HepG2 (cell line): ENCODE data around the gene TBKBP1. TPM values are rescaled to one million over a fixed set of nuclear protein-coding genes. Genes with fewer than 3 reads are reported as not detected.

Experiments
- AGO2 ChIP-seq: fragments of 200-400 bp; formaldehyde crosslinking; optimal IDR thresholded peaks from 2 replicates; pipeline ENCODE3; 2017; ENCODE audit warnings: mild to moderate bottlenecking, low read depth, low read length, moderate library complexity
- ELK4 ChIP-seq: sonication (generic); formaldehyde crosslinking; IDR thresholded peaks from 2 replicates; pipeline ENCODE4 v1.9.0; 2021; ENCODE audit warnings: missing genetic modification reagents, borderline replicate concordance
- FOXP4 ChIP-seq: sonication (generic); formaldehyde crosslinking; IDR thresholded peaks from 2 replicates; pipeline ENCODE4 v1.4.0; 2020; ENCODE audit warnings: missing genetic modification reagents
- GABPA ChIP-seq, 2 experiments: IDR thresholded peaks; 2 replicates each; pipeline ENCODE4 v1.6.1; 2011 to 2016; ENCODE audit warnings: low read depth in 2 of 2, low read length in 1 of 2, missing biosample characterization in 1 of 2, missing genetic modification characterization in 1 of 2
- GZF1 ChIP-seq: sonication (generic); formaldehyde crosslinking; IDR thresholded peaks from 2 replicates; pipeline ENCODE4 v1.5.1; 2020; ENCODE audit warnings: mild to moderate bottlenecking, missing genetic modification reagents
- HIC2 ChIP-seq: sonication (generic); formaldehyde crosslinking; IDR thresholded peaks from 2 replicates; pipeline ENCODE4 v1.9.0; 2022; ENCODE audit warnings: low read depth, missing genetic modification reagents
- HMGXB3 ChIP-seq: sonication (generic); formaldehyde crosslinking; IDR thresholded peaks from 2 replicates; pipeline ENCODE4 v1.4.0; 2020; ENCODE audit warnings: missing genetic modification reagents, borderline replicate concordance
- KDM2A ChIP-seq: sonication (generic); formaldehyde crosslinking; IDR thresholded peaks from 2 replicates; pipeline ENCODE4 v1.4.0; 2020; ENCODE audit warnings: low read depth, missing genetic modification reagents, borderline replicate concordance
- RBM39 ChIP-seq: fragments of 200-400 bp; formaldehyde crosslinking; IDR thresholded peaks from one replicate; pipeline ENCODE4 v1.6.1; 2018; ENCODE audit warnings: antibody characterized with exemption, mild to moderate bottlenecking, low read depth, low read length; ENCODE audit not compliant: poor library complexity, severe bottlenecking
- TARDBP ChIP-seq: sonication (generic); formaldehyde crosslinking; IDR thresholded peaks from 2 replicates; pipeline ENCODE4 v1.8.0; 2022; ENCODE audit warnings: mild to moderate bottlenecking, missing genetic modification reagents
- U2AF2 ChIP-seq: fragments of 200-400 bp; formaldehyde crosslinking; IDR thresholded peaks from 2 replicates; pipeline ENCODE4 v1.6.1; 2017; ENCODE audit warnings: low read depth, mild to moderate bottlenecking, low read length
- YEATS2 ChIP-seq: sonication (generic); formaldehyde crosslinking; IDR thresholded peaks from 2 replicates; pipeline ENCODE4 v1.4.0; 2020; ENCODE audit warnings: missing genetic modification reagents, borderline replicate concordance
- ZBTB2 ChIP-seq: sonication (generic); formaldehyde crosslinking; IDR thresholded peaks from 2 replicates; pipeline ENCODE4 v1.8.0; 2022; ENCODE audit warnings: low read depth, missing genetic modification reagents
- ZFP37 ChIP-seq: sonication (generic); formaldehyde crosslinking; IDR thresholded peaks from 2 replicates; pipeline ENCODE4 v1.4.0; 2020; ENCODE audit warnings: missing genetic modification reagents, borderline replicate concordance
- ZNF335 ChIP-seq: sonication (generic); formaldehyde crosslinking; IDR thresholded peaks from 2 replicates; pipeline ENCODE4 v1.4.0; 2020; ENCODE audit warnings: missing genetic modification reagents
- ZNF570 ChIP-seq: sonication (generic); formaldehyde crosslinking; IDR thresholded peaks from 2 replicates; pipeline ENCODE4 v1.4.0; 2020; ENCODE audit warnings: mild to moderate bottlenecking, missing genetic modification reagents, borderline replicate concordance
- ZNF678 ChIP-seq: sonication (generic); formaldehyde crosslinking; IDR thresholded peaks from 2 replicates; pipeline ENCODE4 v1.4.0; 2020; ENCODE audit warnings: mild to moderate bottlenecking, missing genetic modification reagents
- polyA plus RNA-seq, 8 experiments: library from polyadenylated mRNA; depleted of rRNA in 3 of 8; stranded (reverse) in 7 of 8; unstranded in 1 of 8; fragments of >200 nt; fragmentation: Illumina TruSeq in 4 of 8; extraction: Trizol in 4 of 8; gene quantifications; 2 replicates each; pipeline versions ENCODE4 v1.2.1 to v1.2.3, GENCODE V29; 2011 to 2016; ENCODE audit warnings: low read depth in 4 of 8, missing spikeins in 1 of 8, mixed read lengths in 1 of 8; ENCODE audit not compliant: insufficient read depth in 1 of 8
- total RNA-seq, 5 experiments: library from RNA; depleted of rRNA; stranded (reverse); fragments of >200 nt; fragmentation: Illumina TruSeq; extraction: Trizol; gene quantifications; 2 replicates each; pipeline ENCODE4 v1.2.3, GENCODE V29; 2016; ENCODE audit warnings: low read depth in 1 of 5

Gene TBKBP1
- total and polyA plus RNA-seq, 2 of the 13 experiments (the other 11 are each of a cell fraction or from before 2014, with no cell fraction given), result 2.6 to 7.0 TPM

- TF ChIP-seq HIC2 (CRISPR knock-in tag) (no peak), GABPA (IDR thresholded peaks at IDR 0.05; ENCODE audit: low read depth, low read length) (no peak), GABPA (CRISPR knock-in tag; IDR thresholded peaks at IDR 0.05; ENCODE audit: low read depth) (no peak), GZF1 (CRISPR knock-in tag) (no peak), ZBTB2 (CRISPR knock-in tag) (no peak), YEATS2 (no peak), ELK4 (CRISPR knock-in tag) (no peak), RBM39 (no peak), AGO2 (no peak), ZNF678 (no peak), TARDBP (CRISPR knock-in tag) (no peak), HMGXB3 (no peak), KDM2A (no peak), ZNF570 (CRISPR knock-in tag) (no peak), ZNF335 (CRISPR knock-in tag) (no peak), U2AF2 (no peak), FOXP4 (CRISPR knock-in tag) (no peak), ZFP37 (CRISPR knock-in tag) (no peak)
Observed at GRCh38 chr17:47742319-47743181, 48.6 kb downstream of the TBKBP1 start (continued).
